ENCODE measurements around the gene CCSER2.

- TF ChIP-seq CTCF (optimal IDR thresholded peaks at IDR 0.05 in 1 of 3, IDR thresholded peaks at IDR 0.05 in 1 of 3, conservative IDR thresholded peaks at IDR 0.05 in 1 of 3; ENCODE audit: extremely low read depth in 1 of 3, insufficient read depth in 2 of 3, low read length in 3 of 3): no peak
- TF ChIP-seq EZH2 (IDR thresholded peaks at IDR 0.05; ENCODE audit: low read length): no peak
Measured at GRCh38 chr10:84311576-84311975, 16.8 kb upstream of the CCSER2 start.
